Fibroblast of pulmonary artery (primary cell): Measurements from ENCODE around the gene CRTAC1.

ENCODE experiments used
- DNase-seq: peaks from one replicate; pipeline ENCODE4 v3.0.0-alpha.2; 2010; ENCODE audit warnings: low read depth
- H3K4me3 ChIP-seq: replicated peaks from 2 replicates; pipeline ENCODE4 v1.5.1; 2011; ENCODE audit warnings: low read depth, mild to moderate bottlenecking, control low read depth, low read length, moderate library complexity
- TF ChIP-seq, protein P1 (sequence below): IDR thresholded peaks from 2 replicates; pipeline ENCODE4 v1.5.1; 2011; ENCODE audit warnings: mild to moderate bottlenecking, control low read depth, low read length, inconsistent platforms; ENCODE audit errors: missing control alignments

CRTAC1 gene

DNA sequence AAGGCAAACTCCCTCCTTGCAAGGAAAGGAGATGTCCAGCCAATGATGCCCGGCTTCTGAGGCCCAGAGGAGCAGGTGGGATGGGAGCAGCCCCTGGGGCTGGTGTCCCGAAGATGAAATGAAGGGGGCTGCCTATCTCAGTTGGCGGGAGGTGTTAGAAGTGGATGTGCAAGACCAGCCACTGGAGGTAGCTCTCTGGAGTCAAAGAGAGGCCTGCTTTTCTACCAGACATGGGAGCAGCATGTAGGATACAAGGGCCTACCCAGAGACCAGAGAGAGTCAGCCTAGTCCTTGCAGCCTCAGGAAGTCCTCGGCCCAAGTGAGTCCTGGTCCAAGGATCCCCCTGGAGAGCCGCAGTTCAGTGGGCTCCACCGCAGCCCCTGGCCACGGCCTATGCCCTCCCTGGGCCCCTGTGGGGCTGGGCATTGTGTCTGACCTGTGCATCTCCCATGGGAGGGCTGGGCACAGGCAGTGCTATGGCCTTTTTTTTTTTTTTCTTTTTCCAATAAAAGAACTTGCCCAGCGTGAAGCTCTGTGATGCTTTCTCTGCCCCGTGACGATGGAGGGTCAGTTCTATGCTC is 163.1 kb downstream of the CRTAC1 start:
- TF ChIP-seq, protein P1, sequence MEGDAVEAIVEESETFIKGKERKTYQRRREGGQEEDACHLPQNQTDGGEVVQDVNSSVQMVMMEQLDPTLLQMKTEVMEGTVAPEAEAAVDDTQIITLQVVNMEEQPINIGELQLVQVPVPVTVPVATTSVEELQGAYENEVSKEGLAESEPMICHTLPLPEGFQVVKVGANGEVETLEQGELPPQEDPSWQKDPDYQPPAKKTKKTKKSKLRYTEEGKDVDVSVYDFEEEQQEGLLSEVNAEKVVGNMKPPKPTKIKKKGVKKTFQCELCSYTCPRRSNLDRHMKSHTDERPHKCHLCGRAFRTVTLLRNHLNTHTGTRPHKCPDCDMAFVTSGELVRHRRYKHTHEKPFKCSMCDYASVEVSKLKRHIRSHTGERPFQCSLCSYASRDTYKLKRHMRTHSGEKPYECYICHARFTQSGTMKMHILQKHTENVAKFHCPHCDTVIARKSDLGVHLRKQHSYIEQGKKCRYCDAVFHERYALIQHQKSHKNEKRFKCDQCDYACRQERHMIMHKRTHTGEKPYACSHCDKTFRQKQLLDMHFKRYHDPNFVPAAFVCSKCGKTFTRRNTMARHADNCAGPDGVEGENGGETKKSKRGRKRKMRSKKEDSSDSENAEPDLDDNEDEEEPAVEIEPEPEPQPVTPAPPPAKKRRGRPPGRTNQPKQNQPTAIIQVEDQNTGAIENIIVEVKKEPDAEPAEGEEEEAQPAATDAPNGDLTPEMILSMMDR: no peak
- no peak for DNase-seq
- no peak overlapping the region for H3K4me3 ChIP-seq

GRCh38 chr10:97866524-97867219 is 163.7 kb downstream of the CRTAC1 start:
- H3K4me3 ChIP-seq: no peak overlapping the region
- DNase-seq: no peak
- TF ChIP-seq, protein P1: no peak

DNA sequence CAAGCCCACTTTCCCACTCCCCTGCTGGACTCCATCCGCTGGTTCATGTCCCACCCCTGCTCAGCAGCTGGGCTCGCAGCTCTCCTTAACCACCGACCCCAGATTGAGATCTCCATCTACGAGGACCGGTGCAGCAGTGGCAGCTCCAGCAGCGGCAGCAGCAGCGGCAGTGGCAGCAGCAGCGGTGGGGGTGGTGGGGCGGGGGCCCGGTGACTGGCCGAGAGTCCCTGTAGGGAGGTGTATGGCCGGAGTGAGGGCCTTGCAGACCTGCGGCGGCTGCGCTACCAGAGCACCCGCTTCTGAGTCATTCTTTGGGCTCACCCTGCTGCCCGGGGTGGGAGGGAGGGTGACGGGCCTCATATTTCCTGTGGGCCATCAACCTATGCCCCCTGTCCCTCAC is 164.9 kb downstream of the CRTAC1 start:
- TF ChIP-seq, protein P1: no peak
- H3K4me3 ChIP-seq: no peak overlapping the region
- DNase-seq: no peak

DNA sequence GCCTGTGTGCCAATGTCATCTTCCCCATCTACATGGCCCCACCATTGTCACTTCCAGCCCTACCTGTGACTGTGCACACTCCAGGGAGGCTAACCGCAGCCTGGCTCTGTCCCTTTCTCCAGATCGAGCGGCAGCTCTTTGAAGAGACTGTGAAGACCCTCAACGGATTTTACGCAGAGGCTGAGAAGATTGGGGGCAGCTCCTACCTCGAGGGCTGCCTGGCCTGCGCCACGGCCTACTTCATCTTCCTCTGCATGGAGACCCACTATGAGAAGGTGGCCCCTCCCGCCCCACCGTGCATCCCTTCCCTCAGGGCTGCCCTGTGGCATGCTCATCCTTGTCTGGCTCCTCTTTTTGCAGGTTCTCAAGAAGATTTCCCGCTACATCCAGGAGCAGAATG is 166.6 kb downstream of the CRTAC1 start:
- DNase-seq: no peak
- no peak overlapping the region for H3K4me3 ChIP-seq
- TF ChIP-seq, protein P1: no peak

- H3K4me3 ChIP-seq: no peak overlapping the region
- TF ChIP-seq, protein P1: no peak
- no peak for DNase-seq
Observed at GRCh38 chr10:97861924-97862323, 168.5 kb downstream of the CRTAC1 start.

DNA sequence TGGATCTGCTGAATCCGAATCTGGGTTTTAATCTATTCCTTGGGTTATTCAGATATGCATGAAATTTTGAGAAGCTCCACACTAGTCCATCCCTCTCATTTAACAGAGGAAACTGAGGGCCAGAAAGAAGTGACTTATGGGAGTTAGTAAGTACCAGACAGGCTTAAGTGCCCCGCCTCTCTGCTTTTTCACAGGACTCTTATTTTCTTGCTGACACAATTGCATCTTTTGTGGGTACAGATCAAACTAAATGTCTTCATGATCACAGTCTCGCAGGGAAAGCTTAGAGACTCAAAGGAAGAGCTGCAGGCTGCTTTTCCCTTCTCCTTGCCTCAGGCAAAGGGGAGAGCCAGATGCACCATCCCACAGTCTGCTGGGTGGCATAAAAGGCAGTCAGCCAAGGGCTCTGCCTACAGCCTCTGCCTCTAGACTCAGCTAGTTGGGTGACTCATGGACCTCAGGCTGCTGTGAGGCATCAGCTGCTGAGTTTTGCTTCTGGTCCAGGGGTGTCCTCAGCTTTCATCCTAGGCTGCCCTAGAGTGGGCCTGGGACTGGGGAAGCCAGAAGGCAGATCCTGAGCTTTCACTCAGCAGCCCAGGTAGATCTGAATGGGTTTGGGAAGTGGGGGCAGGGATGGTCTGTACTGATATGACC is 169.2 kb downstream of the CRTAC1 start:
- TF ChIP-seq, protein P1: no peak
- DNase-seq: peak; percentile 18

More for the DNA sequence above, 169.2 kb downstream of the CRTAC1 start:
- H3K4me3 ChIP-seq: no peak overlapping the region
